K562 (cell line): ENCODE results near the gene ARF1.

Experiments used
- HDAC1 ChIP-seq, 2 experiments: fragments of 450-650 bp; IDR thresholded peaks; 2 replicates each; pipeline ENCODE4 v1.6.1; 2016 to 2017; ENCODE audit warnings: inconsistent platforms in 1 of 2, mild to moderate bottlenecking in 1 of 2, moderate library complexity in 1 of 2
- RFX5 ChIP-seq: IDR thresholded peaks from 2 replicates; pipeline ENCODE4 v1.6.1; 2011; ENCODE audit warnings: low read depth, mild to moderate bottlenecking, improper control_type of control experiment, low read length
- SRSF1 ChIP-seq: fragments of 200-400 bp; formaldehyde crosslinking; IDR thresholded peaks from 2 replicates; pipeline ENCODE4 v1.6.1; 2017; ENCODE audit warnings: mild to moderate bottlenecking, low read depth, low read length, moderate library complexity
- TF ChIP-seq, protein P1 (sequence below), 2 experiments: fragments of 450-650 bp; conservative IDR thresholded peaks; 2 replicates each; pipeline ENCODE4 v1.6.1; 2017; ENCODE audit warnings: mild to moderate bottlenecking in 2 of 2, moderate library complexity in 2 of 2
- TF ChIP-seq, protein P2 (sequence below): sonication (generic); formaldehyde crosslinking; IDR thresholded peaks from 2 replicates; pipeline ENCODE4 v1.8.0; 2022; ENCODE audit warnings: missing genetic modification reagents, mild to moderate bottlenecking, moderate library complexity, borderline replicate concordance

DNA sequence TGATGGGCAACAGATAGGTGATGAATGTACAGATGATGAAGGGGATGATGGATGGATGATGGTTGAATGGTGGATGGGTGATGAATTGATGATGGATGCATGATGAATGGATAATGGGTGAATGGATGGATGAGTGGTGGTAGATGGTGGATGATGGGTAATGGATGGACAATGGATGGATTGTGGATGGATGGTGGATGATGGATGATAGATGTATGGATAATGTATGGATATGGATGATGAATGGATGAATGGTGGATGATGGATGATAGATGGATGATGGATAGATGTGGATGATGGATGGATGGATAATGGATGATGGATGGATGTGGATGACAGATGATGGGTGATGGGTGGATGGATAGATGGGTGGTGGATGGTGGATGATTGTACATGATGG is 40.0 kb upstream of the ARF1 start:
- TF ChIP-seq RFX5 (no peak), SRSF1 (no peak), HDAC1 (IDR thresholded peaks at IDR 0.05) (peak in 1 of 2 experiments; percentile 47; a peak in 1 of 4 replicates)
- TF ChIP-seq, protein P1, sequence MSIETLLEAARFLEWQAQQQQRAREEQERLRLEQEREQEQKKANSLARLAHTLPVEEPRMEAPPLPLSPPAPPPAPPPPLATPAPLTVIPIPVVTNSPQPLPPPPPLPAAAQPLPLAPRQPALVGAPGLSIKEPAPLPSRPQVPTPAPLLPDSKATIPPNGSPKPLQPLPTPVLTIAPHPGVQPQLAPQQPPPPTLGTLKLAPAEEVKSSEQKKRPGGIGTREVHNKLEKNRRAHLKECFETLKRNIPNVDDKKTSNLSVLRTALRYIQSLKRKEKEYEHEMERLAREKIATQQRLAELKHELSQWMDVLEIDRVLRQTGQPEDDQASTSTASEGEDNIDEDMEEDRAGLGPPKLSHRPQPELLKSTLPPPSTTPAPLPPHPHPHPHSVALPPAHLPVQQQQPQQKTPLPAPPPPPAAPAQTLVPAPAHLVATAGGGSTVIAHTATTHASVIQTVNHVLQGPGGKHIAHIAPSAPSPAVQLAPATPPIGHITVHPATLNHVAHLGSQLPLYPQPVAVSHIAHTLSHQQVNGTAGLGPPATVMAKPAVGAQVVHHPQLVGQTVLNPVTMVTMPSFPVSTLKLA (conservative IDR thresholded peaks at IDR 0.05) = no peak
- TF ChIP-seq, protein P2, sequence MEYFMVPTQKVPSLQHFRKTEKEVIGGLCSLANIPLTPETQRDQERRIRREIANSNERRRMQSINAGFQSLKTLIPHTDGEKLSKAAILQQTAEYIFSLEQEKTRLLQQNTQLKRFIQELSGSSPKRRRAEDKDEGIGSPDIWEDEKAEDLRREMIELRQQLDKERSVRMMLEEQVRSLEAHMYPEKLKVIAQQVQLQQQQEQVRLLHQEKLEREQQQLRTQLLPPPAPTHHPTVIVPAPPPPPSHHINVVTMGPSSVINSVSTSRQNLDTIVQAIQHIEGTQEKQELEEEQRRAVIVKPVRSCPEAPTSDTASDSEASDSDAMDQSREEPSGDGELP (CRISPR knock-in tag) = no peak
